ENCODE results near the gene RXFP4. TPM values are rescaled to one million over a fixed set of nuclear protein-coding genes. Genes with fewer than 3 reads are reported as not detected.
"Not testable (repeated sequence)": the region's sequence is repeated elsewhere in the genome, so short reads cannot be mapped to it uniquely, and the experiment has no call there.

Gene RXFP4
- total RNA-seq, 1 donor from 2014 or later: 0.14 TPM

- intact Hi-C loops (cut with micrococcal nuclease): loop anchor here (2.0 to 10.0 kb wide), 3 partner anchors 30 to 652 kb away; partner anchors contain the start of genes LAMTOR2, RUSC1 and UBQLN4
These were observed 35.7 kb downstream of the RXFP4 start for GRCh38 chr1:155976913-155977689.

DNA sequence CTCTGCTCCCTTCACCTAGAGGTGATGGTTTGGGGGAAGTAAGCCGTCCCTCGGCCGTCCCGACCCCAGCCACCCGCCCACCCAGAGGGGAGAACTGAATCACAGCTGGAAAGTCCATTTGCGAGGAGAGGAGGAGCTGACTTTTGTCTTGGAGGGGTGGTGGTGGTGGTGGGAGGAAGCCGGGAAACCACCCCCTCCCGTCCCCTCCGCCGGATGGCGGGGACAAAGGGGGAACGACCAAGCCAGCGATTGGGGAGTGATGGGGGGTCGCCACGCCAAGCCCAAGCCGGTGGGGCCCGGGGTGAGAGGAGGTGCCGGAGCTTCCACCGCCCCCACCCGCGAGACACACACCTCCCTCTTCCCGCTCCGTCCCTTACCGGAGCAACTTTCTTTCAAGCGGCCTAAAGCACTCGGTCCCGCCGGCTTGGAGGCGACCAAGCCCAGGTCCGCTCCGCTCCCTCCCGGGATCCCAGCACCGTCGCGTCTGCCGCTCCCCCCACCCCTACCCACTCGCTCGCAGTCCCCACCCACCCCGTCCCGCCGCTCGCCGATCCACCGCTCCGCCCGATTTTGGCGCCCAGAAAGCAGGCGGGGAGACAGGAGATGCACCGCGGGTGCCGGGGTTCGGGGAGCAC is 36.4 kb downstream of the RXFP4 start:
- intact Hi-C loops (cut with micrococcal nuclease): loop anchor here (1.0 to 10.0 kb wide), 4 partner anchors 31 to 653 kb away; partner anchors contain the start of genes KHDC4, LAMTOR2, RUSC1 and UBQLN4

GRCh38 chr1:155978325-155978972 is 37.0 kb downstream of the RXFP4 start, which contains the start of gene ARHGEF2:
Gene ARHGEF2, minus strand, starts transcription at chr1:155978547. Its CDS starts 120 bp downstream, at chr1:155978427.
- intact Hi-C loops (cut with micrococcal nuclease): loop anchor here (1.0 to 10.0 kb wide), 3 partner anchors 44 to 654 kb away; partner anchors contain the start of genes KHDC4, LAMTOR2, RUSC1 and UBQLN4

GRCh38 chr1:155978973-155979429 is 37.6 kb downstream of the RXFP4 start:
- intact Hi-C loops (cut with micrococcal nuclease): loop anchor here (1.0 to 10.0 kb wide), 3 partner anchors 45 to 654 kb away; partner anchors contain the start of genes KHDC4, LAMTOR2, RUSC1 and UBQLN4

DNA sequence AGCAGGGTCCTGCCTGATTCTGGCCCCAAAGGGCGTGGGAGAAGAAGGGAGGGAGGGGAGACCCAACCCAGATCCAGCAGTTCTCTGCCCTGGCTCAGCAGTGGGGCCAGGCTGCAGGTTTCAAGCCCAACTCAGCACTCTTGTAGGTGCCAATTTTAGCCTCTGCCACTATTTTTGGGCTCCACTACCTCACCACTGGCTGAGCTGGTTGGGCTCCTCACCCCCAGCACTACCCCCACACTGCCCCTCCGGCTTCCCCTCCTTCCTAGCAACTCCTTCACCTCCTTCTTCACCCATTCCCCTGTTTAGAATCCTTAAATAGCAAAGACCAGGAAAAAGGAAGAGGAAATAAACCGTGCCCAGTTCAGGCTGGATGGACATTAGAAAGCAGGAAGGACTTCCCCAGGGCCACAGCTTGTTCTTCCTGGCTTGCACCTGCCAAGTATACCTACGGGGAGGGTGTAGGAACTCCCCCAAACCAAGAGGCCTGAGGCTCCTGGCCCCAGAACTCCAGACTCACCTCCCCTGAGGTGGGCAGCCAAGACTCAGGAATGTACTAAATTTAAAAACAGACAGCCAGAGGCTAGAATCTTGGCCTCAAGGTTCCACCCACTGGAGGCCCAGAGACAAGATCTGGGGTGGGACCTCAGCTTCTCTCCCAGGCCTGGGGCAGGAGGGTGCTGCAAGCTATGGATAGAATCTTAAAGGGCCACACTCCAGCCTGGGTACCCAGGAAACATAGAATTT is 38.3 kb downstream of the RXFP4 start:
- intact Hi-C loops (cut with micrococcal nuclease): loop anchor here (5.0 to 10.0 kb wide), 2 partner anchors 73 to 655 kb away; partner anchors contain the start of genes LAMTOR2, RUSC1 and UBQLN4

DNA sequence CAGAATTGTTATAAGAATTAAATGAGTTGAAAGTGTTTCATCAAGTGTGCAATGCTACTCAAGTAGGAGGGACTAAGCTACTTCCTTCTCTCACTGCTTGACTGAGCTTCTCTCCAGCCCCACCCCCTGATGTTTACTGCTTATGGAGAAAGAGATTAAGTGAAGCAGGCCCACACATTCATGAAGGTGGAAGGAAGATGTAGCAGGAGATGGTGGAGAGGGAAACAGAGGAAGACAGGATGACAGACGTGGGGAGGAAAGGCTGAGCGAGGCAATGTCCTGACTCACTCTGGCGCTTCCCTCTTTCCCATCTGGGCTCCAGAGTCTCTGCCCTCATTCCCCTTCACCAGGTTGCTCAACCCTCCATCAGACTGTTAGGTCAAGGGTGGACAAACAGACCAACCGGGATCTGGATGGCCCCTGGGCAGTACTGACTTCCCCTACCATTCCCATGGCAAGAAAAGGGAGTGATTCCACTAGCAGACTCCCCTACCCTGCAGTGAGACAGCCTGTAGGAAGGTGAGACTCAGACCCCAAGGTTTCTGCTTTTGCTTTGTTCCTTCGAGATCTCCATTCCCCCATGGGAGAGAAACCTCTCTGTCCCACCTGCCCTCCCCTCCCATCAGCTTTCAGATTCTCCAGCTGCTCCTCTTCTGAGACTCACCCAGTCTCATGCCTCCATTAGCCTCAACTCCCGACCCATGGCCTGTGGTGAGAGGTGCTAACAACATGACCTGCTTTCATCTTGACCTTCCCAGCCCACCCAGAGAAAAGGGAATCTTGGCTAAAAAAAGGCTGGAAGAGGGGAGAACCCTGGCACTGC is 40.0 kb downstream of the RXFP4 start:
- intact Hi-C loops (cut with micrococcal nuclease): no loop called here

DNA sequence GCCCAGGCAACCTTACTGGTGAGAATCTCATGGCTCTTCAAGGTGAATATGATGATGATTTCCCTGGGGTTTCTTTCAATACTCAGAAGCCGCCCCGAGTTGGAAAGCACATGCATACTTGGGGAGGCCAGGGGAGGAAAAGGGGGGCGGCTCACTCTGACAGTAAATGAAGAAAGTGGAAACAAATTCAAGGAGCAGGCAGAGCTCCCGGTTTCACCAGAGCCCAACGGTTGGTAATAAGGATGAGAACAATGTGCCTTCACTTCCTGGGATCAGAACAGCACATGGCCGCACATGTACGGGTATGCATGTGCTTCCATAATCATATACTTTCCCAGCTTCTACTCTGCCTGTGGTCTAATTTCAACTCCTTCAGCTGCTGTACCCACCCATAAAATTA is 40.7 kb downstream of the RXFP4 start:
- intact Hi-C loops (cut with micrococcal nuclease): no loop called here

GRCh38 chr1:155983191-155984024 is 42.0 kb downstream of the RXFP4 start:
- intact Hi-C loops (cut with micrococcal nuclease): no loop called here

DNA sequence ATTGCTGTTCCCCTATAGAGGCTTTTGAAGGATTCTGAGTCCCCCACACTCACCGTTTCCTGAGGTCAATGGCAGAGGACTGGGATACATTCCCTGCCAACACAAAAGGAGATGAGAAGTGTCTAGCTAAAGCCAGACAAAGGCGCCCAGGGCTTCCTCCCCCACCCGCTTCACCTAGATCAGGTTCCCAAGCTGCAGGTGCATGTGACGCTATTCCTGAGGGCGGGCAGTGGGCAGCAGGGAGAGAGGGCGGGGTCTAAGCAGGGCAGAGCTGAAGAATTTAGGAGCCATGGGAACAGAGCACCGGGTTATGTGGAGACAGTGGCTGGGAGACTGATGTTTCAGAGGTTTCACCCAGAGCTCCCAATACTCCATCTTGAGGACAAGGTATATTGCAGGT is 42.9 kb downstream of the RXFP4 start:
- intact Hi-C loops (cut with micrococcal nuclease): no loop called here

- intact Hi-C loops (cut with micrococcal nuclease): not testable (repeated sequence)
These were observed 43.6 kb downstream of the RXFP4 start for GRCh38 chr1:155984903-155985645.

DNA sequence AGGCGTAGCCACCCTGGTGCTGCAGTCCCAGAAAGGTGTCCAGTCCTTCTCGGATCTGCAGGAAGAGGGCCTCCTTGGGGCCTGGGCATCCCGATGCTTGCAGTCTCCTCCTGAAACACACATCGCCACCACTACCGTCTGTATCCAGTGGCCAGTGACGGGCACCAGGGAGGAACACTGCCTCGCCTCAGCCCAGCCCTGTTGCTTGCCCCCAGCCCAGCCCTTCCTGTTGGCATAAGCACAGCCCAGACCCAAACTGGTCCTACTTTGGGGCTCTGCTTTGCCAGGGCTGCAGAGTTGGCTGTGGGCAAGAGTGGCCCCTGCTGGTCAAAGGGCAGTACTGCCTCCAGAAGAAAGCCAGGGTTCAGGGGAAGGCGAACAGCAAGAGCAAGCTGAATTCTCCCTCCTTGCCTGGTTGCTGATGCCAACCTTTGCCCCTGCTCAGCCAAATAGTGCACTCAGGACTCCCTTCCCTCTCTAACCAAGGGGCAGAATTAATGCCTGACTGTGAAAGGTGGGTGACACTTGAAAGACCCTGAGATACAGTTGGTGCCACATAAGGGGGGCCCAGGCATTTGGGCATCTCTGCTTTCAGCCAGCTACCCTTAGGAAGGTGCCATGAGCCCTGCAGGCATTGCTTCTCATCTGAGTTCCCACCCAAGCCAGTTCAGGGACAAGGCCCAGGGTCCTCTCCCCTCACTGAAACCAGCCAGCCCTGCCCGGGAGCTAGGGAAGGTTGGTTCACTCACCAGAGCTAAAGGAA is 48.0 kb downstream of the RXFP4 start:
- intact Hi-C loops (cut with micrococcal nuclease): loop anchor here (1.0 kb wide), 2 partner anchors 51 to 55 kb away; partner anchors contain the start of gene KHDC4

DNA sequence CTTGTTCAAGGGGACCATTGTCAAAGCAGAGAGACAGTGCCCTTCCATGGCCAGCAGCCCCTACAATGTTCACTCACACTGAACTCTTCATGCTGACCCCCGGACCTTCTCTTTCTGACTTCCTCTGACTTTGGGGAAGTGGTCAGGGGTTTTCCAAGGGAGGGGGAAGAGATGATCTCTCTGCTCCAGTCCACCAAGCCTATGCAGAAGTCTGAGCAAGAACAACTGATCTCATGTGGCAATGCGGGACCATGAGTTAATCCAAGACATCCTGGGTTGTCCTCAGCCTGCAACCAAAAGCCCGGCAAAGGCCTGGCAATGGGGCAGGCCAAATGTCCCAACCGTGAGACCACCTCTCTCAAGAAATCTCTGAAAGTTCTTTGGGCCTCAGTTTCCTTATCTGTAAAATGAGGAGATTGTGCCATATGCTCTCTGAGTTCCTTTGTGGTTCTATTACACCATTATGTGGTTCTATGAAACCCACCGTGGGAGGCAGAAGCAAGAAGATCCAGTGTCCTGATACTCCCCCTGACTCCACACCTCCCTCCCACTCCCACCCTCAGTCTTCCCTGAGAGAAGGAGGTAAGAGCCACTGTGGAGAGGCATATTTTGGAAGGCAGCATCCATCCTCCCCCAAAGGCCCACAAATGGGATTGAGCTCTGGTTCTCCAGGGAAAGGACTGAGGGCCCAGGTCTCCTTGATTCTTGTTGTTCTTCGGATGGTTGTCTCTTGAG is 48.7 kb downstream of the RXFP4 start:
- intact Hi-C loops (cut with micrococcal nuclease): no loop called here

Other genes with a start within 250 kb of the RXFP4 start
- 79.9 and 82.6 TPM in 2 replicates for gene GON4L, start 84.4 kb upstream of the RXFP4 start, total RNA-seq
- gene SYT11, start 82.1 kb upstream of the RXFP4 start, total RNA-seq: 22.2 and 22.5 TPM in 2 replicates
- gene RIT1, start 30.3 kb upstream of the RXFP4 start, total RNA-seq: 27.0 and 27.6 TPM in 2 replicates
- gene KHDC4, start 7.2 kb upstream of the RXFP4 start, total RNA-seq: 73.8 and 82.8 TPM in 2 replicates
- gene ARHGEF2, start 36.9 kb downstream of the RXFP4 start, total RNA-seq: 172 and 189 TPM in 2 replicates
- gene SSR2, start 79.3 kb downstream of the RXFP4 start, total RNA-seq: 265 and 268 TPM in 2 replicates
- 36.8 and 37.2 TPM in 2 replicates for gene UBQLN4, start 112.2 kb downstream of the RXFP4 start, total RNA-seq
- 69.4 and 71.6 TPM in 2 replicates for gene LAMTOR2, start 113.1 kb downstream of the RXFP4 start, total RNA-seq
- gene RAB25, start 119.5 kb downstream of the RXFP4 start, total RNA-seq: not detected in 2 replicates
- gene MEX3A, start 140.8 kb downstream of the RXFP4 start, total RNA-seq: 0.20 and 0.50 TPM in 2 replicates
- 98.8 and 104 TPM in 2 replicates for gene LMNA, start 173.1 kb downstream of the RXFP4 start, total RNA-seq
- 10.5 and 12.4 TPM in 2 replicates for gene SEMA4A, start 211.9 kb downstream of the RXFP4 start, total RNA-seq